HCT116 (cell line): ENCODE results near the gene MCF2L. TPM values are rescaled to one million over a fixed set of nuclear protein-coding genes. Genes with fewer than 3 reads are reported as not detected.

Experiments used
- ATAC-seq: fragments of 200-7000 bp; cut with Tn5 transposase; 2 replicates; pipeline ENCODE4 v1.9.1; 2020; ENCODE audit warnings: mild to moderate bottlenecking, moderate library complexity
- BruUV-seq: library from RNA; stranded (reverse); fragments of 400-500 nt; replicated peaks from 2 replicates; lab custom pipeline; 2021; lab: Mats Ljungman, UMichigan
- CTCF ChIA-PET: fragments of 300-600 bp; sonication (Branson Sonifier 250); formaldehyde crosslinking; loops from one replicate; lab custom pipeline; 2021; ENCODE audit warnings: antibody characterized with exemption; lab: Charles Lee
- POLR2A ChIA-PET: fragments of 300-600, 350-600 bp; sonication (Branson Sonifier 250); formaldehyde crosslinking; loops from one replicate; lab custom pipeline; 2021; ENCODE audit warnings: antibody characterized with exemption; lab: Charles Lee
- RAD21 ChIA-PET, 2 experiments: fragments of 300-600 bp; sonication (Branson Sonifier 250); formaldehyde crosslinking; loops; one replicate each; lab custom pipeline; 2023; ENCODE audit warnings: low total read pairs in 2 of 2; ENCODE audit not compliant: uncharacterized antibody in 2 of 2, unreplicated experiment in 2 of 2, low non-redundant PET in 1 of 2; lab: Charles Lee
- DNase-seq: peaks from one replicate; pipeline ENCODE4 v3.0.0-alpha.2; 2010; ENCODE audit warnings: low read depth, low spot score
- H2AFZ ChIP-seq: fragments of 200-600 bp; shearing (Covaris generic), sonication (generic); 2 replicates; pipeline ENCODE4 v1.6.1; 2017; ENCODE audit warnings: low read depth, mixed run types, mixed read lengths, antibody characterized with exemption, low read length; ENCODE audit not compliant: poor library complexity, severe bottlenecking
- H3K27ac ChIP-seq: 2 replicates; pipeline ENCODE4 v1.5.1; 2012; ENCODE audit warnings: low read depth, low read length
- H3K27me3 ChIP-seq: fragments of 200-600 bp; sonication (generic); 2 replicates; pipeline ENCODE4 v1.6.1; 2016; ENCODE audit warnings: mixed run types, low read length, mixed read lengths; ENCODE audit not compliant: insufficient read depth
- H3K36me3 ChIP-seq, 2 experiments: fragments of 200-500 bp in 1 of 2; fragments of 200-600 bp in 1 of 2; sonication (Bioruptor generic) in 1 of 2; sonication (generic) in 1 of 2; 2 replicates each; pipeline versions ENCODE4 v1.5.1 to v1.6.1; 2014 to 2016; ENCODE audit warnings: low read length in 2 of 2, inconsistent platforms in 1 of 2, mixed read lengths in 1 of 2, mixed run types in 1 of 2; ENCODE audit not compliant: insufficient read depth in 2 of 2, control insufficient read depth in 1 of 2
- H3K4me1 ChIP-seq, 2 experiments: fragments of 200-600 bp in 1 of 2; sonication (generic) in 1 of 2; 2 replicates each; pipeline versions ENCODE4 v1.5.1 to v1.6.1; 2012 to 2017; ENCODE audit warnings: low read length in 2 of 2, inconsistent platforms in 1 of 2, mild to moderate bottlenecking in 1 of 2, mixed read lengths in 1 of 2, mixed run types in 1 of 2, moderate library complexity in 1 of 2; ENCODE audit not compliant: insufficient read depth in 2 of 2, control insufficient read depth in 1 of 2
- H3K4me2 ChIP-seq: fragments of 200-600 bp; sonication (generic); 2 replicates; pipeline ENCODE4 v1.6.1; 2017; ENCODE audit warnings: mixed run types, low read length, mixed read lengths
- H3K4me3 ChIP-seq, 2 experiments: fragments of 200-600 bp in 1 of 2; sonication (generic) in 1 of 2; replicated peaks in 1 of 2; 2 replicates each; pipeline ENCODE4 v1.5.1; 2011 to 2016; ENCODE audit warnings: low read length in 2 of 2, control low read depth in 1 of 2, low read depth in 1 of 2, mild to moderate bottlenecking in 1 of 2, mixed read lengths in 1 of 2, mixed run types in 1 of 2
- H3K79me2 ChIP-seq: fragments of 200-600 bp; sonication (generic); 2 replicates; pipeline ENCODE4 v1.6.1; 2017; ENCODE audit warnings: mild to moderate bottlenecking, mixed run types, low read length, moderate library complexity, mixed read lengths; ENCODE audit not compliant: insufficient read depth
- H3K9ac ChIP-seq: fragments of 200-600 bp; sonication (generic); 2 replicates; pipeline ENCODE4 v1.6.1; 2016; ENCODE audit warnings: low read length, mixed read lengths
- H3K9me2 ChIP-seq: fragments of 200-600 bp; sonication (generic), shearing (Covaris generic); 2 replicates; pipeline ENCODE4 v1.6.1; 2017; ENCODE audit warnings: mixed run types, mild to moderate bottlenecking, moderate library complexity; ENCODE audit not compliant: insufficient read depth
- H3K9me3 ChIP-seq, 2 experiments: fragments of 200-500 bp in 1 of 2; fragments of 200-600 bp in 1 of 2; sonication (Bioruptor generic) in 1 of 2; sonication (generic) in 1 of 2; 2 replicates each; pipeline ENCODE4 v1.6.1; 2014 to 2017; ENCODE audit warnings: low read length in 2 of 2, mixed read lengths in 2 of 2, inconsistent platforms in 1 of 2, low read depth in 1 of 2, mild to moderate bottlenecking in 1 of 2, mixed run types in 1 of 2, moderate library complexity in 1 of 2; ENCODE audit not compliant: control insufficient read depth in 1 of 2, insufficient read depth in 1 of 2
- H4K20me1 ChIP-seq: fragments of 200-600 bp; sonication (generic), shearing (Covaris generic); 2 replicates; pipeline ENCODE4 v1.6.1; 2017; ENCODE audit warnings: mixed run types, mild to moderate bottlenecking, moderate library complexity; ENCODE audit not compliant: insufficient read depth
- EZH2phosphoT487 ChIP-seq: fragments of 200-600 bp; IDR thresholded peaks from 2 replicates; pipeline ENCODE4 v1.6.1; 2018; ENCODE audit warnings: antibody characterized with exemption, borderline replicate concordance
- FOSL1 ChIP-seq: IDR thresholded peaks from 2 replicates; pipeline ENCODE4 v1.6.1; 2012; ENCODE audit warnings: low read depth
- MAX ChIP-seq: IDR thresholded peaks from 2 replicates; pipeline ENCODE4 v1.6.1; 2012
- POLR2A ChIP-seq: IDR thresholded peaks from 2 replicates; pipeline ENCODE4 v1.7.0; 2011; ENCODE audit warnings: borderline replicate concordance; ENCODE audit not compliant: insufficient read depth, insufficient read length; ENCODE audit errors: extremely low read depth
- RAD21 ChIP-seq: IDR thresholded peaks from 2 replicates; pipeline ENCODE4 v1.6.1; 2012; ENCODE audit warnings: low read depth, mild to moderate bottlenecking
- REST ChIP-seq: IDR thresholded peaks from 2 replicates; pipeline ENCODE4 v1.6.1; 2012; ENCODE audit warnings: low read depth
- SIN3A ChIP-seq: IDR thresholded peaks from 2 replicates; pipeline ENCODE4 v1.6.1; 2012; ENCODE audit warnings: low read depth
- SRF ChIP-seq: IDR thresholded peaks from 2 replicates; pipeline ENCODE4 v1.6.1; 2012; ENCODE audit warnings: low read depth
- TCF7L2 ChIP-seq: IDR thresholded peaks from 2 replicates; pipeline ENCODE4 v1.7.0; 2011; ENCODE audit warnings: borderline replicate concordance, inconsistent platforms; ENCODE audit not compliant: insufficient read depth, insufficient read length; ENCODE audit errors: extremely low read depth
- ZBTB33 ChIP-seq: IDR thresholded peaks from 2 replicates; pipeline ENCODE4 v1.6.1; 2011; ENCODE audit warnings: mild to moderate bottlenecking, low read length, moderate library complexity; ENCODE audit not compliant: insufficient replicate concordance; ENCODE audit errors: extremely low read depth
- ZNF274 ChIP-seq: fragments of 200-500 bp; sonication (Bioruptor generic); IDR thresholded peaks from 2 replicates; pipeline ENCODE4 v1.6.1; 2014; ENCODE audit warnings: mild to moderate bottlenecking, low read depth, low read length, inconsistent platforms
- intact Hi-C: fragments of 100-400 bp; cut with micrococcal nuclease; formaldehyde crosslinking; loops from 2 replicates; pipeline ENCODE4 v1.10.0; 2022
- total RNA-seq: library from RNA; stranded (reverse); gene quantifications from one replicate; pipeline ENCODE4 v1.2.1, GENCODE V29; 2021; ENCODE audit not compliant: unreplicated experiment

MCF2L gene
- total RNA-seq, 1 experiment from 2014 or later, result 19.3 TPM

GRCh38 chr13:113046883-113047244 lies 77.8 kb downstream of the MCF2L start:
- H2AFZ ChIP-seq, result no peak overlapping the region
- POLR2A ChIA-PET, result no interaction called here

More at GRCh38 chr13:113046883-113047244, 77.8 kb downstream of the MCF2L start:
- no peaks in the 10 kb centered on the region for H3K27me3 ChIP-seq
- H3K79me2 ChIP-seq, result no peaks in the 10 kb centered on the region
- DNase-seq (no peak), ATAC-seq (no peak)
- no peaks in the 10 kb centered on the region for H3K9me3 ChIP-seq
- no peak overlapping the region for H3K27ac ChIP-seq
- no peaks in the 10 kb centered on the region for H3K36me3 ChIP-seq
- TF ChIP-seq POLR2A (no peak), FOSL1 (no peak), SIN3A (no peak), ZNF274 (no peak), TCF7L2 (no peak), SRF (no peak), ZBTB33 (no peak), RAD21 (no peak), MAX (no peak), REST (no peak), EZH2phosphoT487 (no peak)
- no peak overlapping the region for H3K9ac ChIP-seq
- ChIA-PET RAD21 (no interaction called here), CTCF (no interaction called here)
- BruUV-seq, result no TSS peak
- H3K4me3 ChIP-seq, result no peak overlapping the region
- no peak overlapping the region for H3K4me2 ChIP-seq
- H3K4me1 ChIP-seq, result no peaks in the 10 kb centered on the region
- intact Hi-C loops, result no loop called here
- H4K20me1 ChIP-seq, result no peaks in the 10 kb centered on the region
- no peaks in the 10 kb centered on the region for H3K9me2 ChIP-seq
